HG03045 (cell line): ENCODE data around the gene PRAMEF9.
"Not testable (repeated sequence)": the region's sequence is repeated elsewhere in the genome, so short reads cannot be mapped to it uniquely, and the experiment has no call there.

Experiments
- ATAC-seq: cut with Tn5 transposase; IDR thresholded peaks from one replicate; pipeline ENCODE4 v1.9.1; 2021; ENCODE audit warnings: mild to moderate bottlenecking, moderate library complexity; ENCODE audit not compliant: unreplicated experiment

The PRAMEF9 gene

GRCh38 chr1:13171548-13171947 lies at the start of gene PRAMEF9:
PRAMEF9 (plus strand) TSS chr1:13171848; CDS start chr1:13175281, 3,433 bp downstream.
- not testable (repeated sequence) for ATAC-seq

DNA sequence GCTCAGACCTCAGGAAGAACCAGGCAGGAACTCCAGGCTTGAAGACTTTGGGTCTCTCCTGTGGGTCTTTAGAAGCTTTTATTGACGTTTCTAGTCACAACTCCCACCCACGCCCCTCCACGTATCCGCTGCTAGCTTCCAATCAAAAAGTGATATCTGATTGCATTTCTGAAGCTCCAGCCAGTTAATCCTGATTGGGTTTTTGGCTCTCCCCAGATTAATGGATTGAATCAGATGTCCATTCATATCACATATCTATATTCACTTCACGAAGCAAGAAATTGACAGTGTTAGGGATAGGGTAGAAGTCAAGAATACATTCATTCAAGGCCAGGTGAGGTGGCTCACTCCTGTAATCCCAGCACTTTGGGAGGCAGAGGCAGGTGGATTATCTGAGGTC lies 15.7 kb upstream of the PRAMEF9 start, which contains the start of gene PRAMEF26:
PRAMEF26 (minus strand) TSS at position 101 of the 400 bp plus-strand sequence. CDS start 2,914 bp downstream, outside the sequence.
- not testable (repeated sequence) for ATAC-seq

DNA sequence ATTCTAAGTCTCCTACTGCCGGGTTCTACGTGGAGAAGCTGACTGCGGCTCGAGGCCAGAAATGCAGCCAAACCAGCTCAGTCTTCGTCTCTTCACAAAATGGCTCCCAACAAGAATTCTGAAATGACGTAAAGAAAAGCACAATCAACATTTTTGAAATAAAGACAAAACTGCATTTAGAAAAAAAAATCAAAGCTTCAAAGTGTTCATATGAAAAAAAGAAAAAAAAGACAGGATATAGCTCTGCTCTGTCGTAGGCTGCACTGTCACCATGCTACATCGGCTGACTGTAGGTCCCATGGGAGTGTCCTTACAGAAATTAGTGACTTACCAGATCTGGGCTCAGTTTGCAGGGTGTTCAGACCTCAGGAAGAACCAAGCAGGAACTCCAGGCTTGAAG lies 6.1 kb upstream of the PRAMEF9 start, which contains the start of gene HNRNPCL4:
HNRNPCL4 (minus strand) TSS at position 101 of the 400 bp plus-strand sequence. CDS start 164 bp downstream, outside the sequence.
- not testable (repeated sequence) for ATAC-seq

GRCh38 chr1:13201309-13201708 lies 29.7 kb downstream of the PRAMEF9 start, which contains the start of gene PRAMEF13:
PRAMEF13 (minus strand) TSS chr1:13201409; CDS start chr1:13199589, 1,820 bp downstream.
- not testable (repeated sequence) for ATAC-seq

DNA sequence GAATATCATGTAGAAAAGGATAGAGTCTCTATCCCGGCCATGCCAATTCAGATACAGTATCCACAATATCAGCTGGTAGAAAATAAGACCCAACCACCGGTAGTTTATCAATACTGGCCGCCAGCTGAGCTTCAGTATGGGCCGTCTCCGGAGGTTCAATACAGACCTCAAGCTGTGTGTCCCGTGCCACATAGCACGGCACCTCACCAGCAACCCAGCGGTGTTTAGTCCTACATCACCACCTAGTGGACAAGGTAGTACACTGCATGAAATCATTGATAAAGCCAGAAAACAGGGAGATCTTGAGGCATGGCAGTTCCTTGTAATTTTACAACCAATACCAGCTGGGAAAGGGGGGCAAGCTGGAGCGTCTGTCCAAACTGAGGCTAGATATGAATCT lies 37.1 kb downstream of the PRAMEF9 start:
- not testable (repeated sequence) for ATAC-seq

- ATAC-seq: not testable (repeated sequence)
Measured at GRCh38 chr1:13216619-13217018, 45.0 kb downstream of the PRAMEF9 start.

- ATAC-seq: not testable (repeated sequence)
Measured at GRCh38 chr1:13219203-13219602, 47.6 kb downstream of the PRAMEF9 start.

GRCh38 chr1:13222788-13223187 lies 51.1 kb downstream of the PRAMEF9 start:
- not testable (repeated sequence) for ATAC-seq

DNA sequence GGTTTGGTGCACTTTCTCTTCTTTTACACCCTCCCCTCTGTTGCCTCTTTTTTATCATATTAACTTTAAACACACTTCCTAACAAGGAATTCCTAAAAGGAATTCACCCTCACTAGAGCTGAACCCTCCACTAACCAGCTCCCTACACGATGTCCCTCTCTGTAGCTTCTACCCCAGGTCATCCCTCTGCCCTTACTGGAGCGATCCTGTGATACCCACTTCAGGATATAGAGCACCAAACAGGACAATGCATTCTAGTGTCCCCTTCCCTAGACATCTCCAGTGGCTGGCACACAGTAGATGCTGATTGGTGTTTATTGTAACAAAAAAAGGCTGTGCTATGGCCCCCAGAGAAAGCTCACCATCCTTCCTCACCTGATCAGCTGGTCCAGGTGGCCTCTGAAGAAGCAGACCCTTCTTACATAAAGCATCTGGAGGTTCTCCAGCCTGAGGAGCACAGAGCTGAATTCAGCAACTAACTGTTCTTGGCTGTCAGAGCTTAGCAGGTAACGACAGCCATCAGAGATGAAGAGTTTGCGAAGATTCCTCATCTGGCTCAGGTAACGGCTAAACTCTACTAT lies 52.9 kb downstream of the PRAMEF9 start:
- ATAC-seq: no peak

DNA sequence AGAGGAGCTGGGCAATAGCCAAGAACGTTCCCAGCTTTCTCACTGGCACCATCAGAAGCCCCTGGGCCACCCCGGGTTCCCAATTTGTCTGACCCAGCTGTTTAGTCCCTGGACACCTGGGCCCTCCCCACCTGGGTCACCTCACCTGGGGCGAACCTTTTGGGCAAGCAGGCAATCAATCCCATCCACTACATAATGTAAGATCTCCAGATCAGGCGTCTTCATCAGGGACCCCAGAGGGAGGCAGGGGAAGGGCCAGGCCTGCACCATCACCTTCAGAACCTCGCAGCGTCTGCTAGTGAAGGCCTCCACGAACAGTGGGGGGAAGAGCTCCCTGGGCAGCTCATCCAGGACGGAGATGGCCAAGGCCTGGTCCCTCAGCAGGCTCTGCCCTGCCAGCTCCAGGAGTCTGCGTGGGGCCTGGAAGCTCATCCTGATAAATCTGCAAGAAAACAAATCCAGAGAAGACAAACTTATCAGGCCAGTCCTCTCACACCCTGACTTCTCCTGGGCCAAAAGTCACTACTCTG lies 54.1 kb downstream of the PRAMEF9 start, which contains the start of gene PRAMEF18:
PRAMEF18 (minus strand) TSS at position 480 of the 530 bp plus-strand sequence; CDS start at position 432, 48 bp downstream.
- ATAC-seq: not testable (repeated sequence)

DNA sequence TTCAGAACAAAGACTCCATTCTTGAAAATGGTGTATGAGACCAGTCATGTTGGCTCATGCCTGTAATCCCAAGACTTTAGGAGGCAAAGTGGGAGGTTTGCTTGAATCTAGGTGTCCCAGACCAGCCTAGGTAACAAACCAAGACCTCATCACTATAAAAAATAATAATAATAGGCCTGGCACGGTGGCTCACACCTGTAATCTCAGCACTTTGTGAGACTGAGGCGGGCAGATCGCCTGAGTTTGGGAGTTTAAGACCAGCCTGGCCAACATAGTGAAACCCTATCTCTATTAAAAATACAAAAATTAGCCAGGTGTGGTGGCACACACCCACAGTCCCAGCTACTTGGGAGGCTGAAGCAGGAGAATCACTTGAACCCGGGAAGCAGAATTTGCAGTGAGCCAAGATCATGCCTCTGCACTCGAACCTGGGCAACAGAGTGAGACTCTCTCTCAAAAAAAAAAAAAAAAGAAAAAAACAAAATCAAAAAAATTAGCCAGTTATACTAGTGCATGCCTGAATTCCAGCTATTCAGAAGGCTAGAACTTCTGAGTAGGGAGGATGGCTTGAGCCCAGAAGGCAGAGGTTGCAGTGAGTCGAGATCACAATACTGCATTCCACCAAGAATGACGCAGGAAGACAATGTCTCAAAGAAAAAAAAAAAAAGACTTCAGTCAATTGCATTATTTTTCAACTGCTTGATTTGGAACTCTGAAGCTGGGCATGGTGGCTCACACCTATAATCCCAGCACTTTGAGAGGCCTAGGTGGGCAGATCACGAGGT lies 55.8 kb downstream of the PRAMEF9 start:
- ATAC-seq: not testable (repeated sequence)

DNA sequence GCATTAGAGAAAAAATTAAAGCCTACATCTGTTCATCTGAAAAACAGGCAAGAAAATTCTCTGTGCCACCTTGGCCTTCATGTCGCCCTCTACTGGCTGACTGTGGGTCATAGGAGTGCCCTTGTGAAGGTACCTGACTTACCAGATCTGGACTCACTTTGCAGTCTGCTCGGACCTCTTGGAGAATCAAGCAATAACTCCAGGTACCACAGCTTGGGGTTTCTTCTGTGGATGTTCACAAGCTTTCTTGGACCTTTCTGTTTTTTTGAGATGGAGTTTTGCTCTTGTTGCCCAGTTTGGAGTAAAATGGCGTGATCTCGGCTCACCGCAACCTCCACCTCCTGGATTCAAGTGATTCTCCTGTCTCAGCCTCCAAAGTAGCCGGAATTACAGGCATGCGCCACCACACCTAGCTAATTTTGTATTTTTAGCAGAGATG lies 56.7 kb downstream of the PRAMEF9 start:
- no peak for ATAC-seq
